K562 (cell line): ENCODE results near the gene NQO2. TPM values are rescaled to one million over a fixed set of nuclear protein-coding genes. Genes with fewer than 3 reads are reported as not detected.
A peak's percentile ranks its signal among the peaks of the same experiment; 100 is the strongest.

ENCODE experiments used
- ARHGAP35 ChIP-seq: fragments of 450-650 bp; IDR thresholded peaks from 2 replicates; pipeline ENCODE4 v1.6.1; 2018; ENCODE audit not compliant: partially characterized antibody
- E2F6 ChIP-seq, 2 experiments: IDR thresholded peaks; 2 replicates each; pipeline ENCODE4 v1.6.1; 2011; ENCODE audit warnings: borderline replicate concordance in 1 of 2, control low read depth in 1 of 2, low read depth in 1 of 2, low read length in 1 of 2, mild to moderate bottlenecking in 1 of 2, mixed read lengths in 1 of 2, moderate library complexity in 1 of 2; ENCODE audit not compliant: insufficient read depth in 1 of 2, insufficient read length in 1 of 2, poor library complexity in 1 of 2, severe bottlenecking in 1 of 2; ENCODE audit errors: extremely low read depth in 1 of 2
- NEUROD1 ChIP-seq: fragments of 150-350 bp; IDR thresholded peaks from 2 replicates; pipeline ENCODE4 v1.6.1; 2014; ENCODE audit warnings: borderline replicate concordance, low read length, low read depth; ENCODE audit not compliant: partially characterized antibody
- NRF1 ChIP-seq, 2 experiments: fragments of 450-650 bp; IDR thresholded peaks in 1 of 2; conservative IDR thresholded peaks in 1 of 2; 2 replicates each; pipeline ENCODE4 v1.6.1; 2014; ENCODE audit warnings: mild to moderate bottlenecking in 2 of 2
- TAF1 ChIP-seq: IDR thresholded peaks from 2 replicates; pipeline ENCODE4 v1.6.1; 2011; ENCODE audit warnings: mild to moderate bottlenecking, low read length, moderate library complexity; ENCODE audit not compliant: insufficient read depth, control insufficient read depth, severe bottlenecking; ENCODE audit errors: extremely low read depth
- ZBTB34 ChIP-seq: fragments of 250-450 bp; sonication (Bioruptor Pico); IDR thresholded peaks from 2 replicates; pipeline ENCODE4 v1.8.0; 2021; ENCODE audit warnings: mild to moderate bottlenecking, moderate library complexity
- ZNF644 ChIP-seq: fragments of 200-800 bp; sonication (Bioruptor generic); IDR thresholded peaks from 2 replicates; pipeline ENCODE4 v1.6.1; 2016; ENCODE audit warnings: low read depth, missing genetic modification characterization, missing compliant biosample characterization
- polyA plus RNA-seq, 8 experiments: library from polyadenylated mRNA; depleted of rRNA in 4 of 8; stranded (reverse) in 5 of 8; unstranded in 3 of 8; fragments of >200 nt; fragmentation: Nextera tagmentation in 2 of 8; fragmentation: Illumina TruSeq in 1 of 8; extraction: Ambion mirVana in 2 of 8; extraction: Trizol in 1 of 8; gene quantifications; 2 replicates each; pipeline versions ENCODE4 v1.2.1 to v1.2.3, GENCODE V29; 2011 to 2014; ENCODE audit warnings: inconsistent platforms in 1 of 8, missing spikeins in 1 of 8
- total RNA-seq, 7 experiments: library from RNA; depleted of rRNA in 6 of 7; stranded (reverse); fragments of >200 nt in 6 of 7; fragmentation: Illumina TruSeq in 2 of 7; extraction: Trizol in 2 of 7; gene quantifications; 2 replicates each; pipeline versions ENCODE4 v1.2.1 to v1.2.3, GENCODE V29; 2011 to 2021; ENCODE audit warnings: low replicate concordance in 1 of 7

The NQO2 gene
- total and polyA plus RNA-seq, 9 of the 15 experiments (the other 6 are each of a cell fraction or from before 2014, with no cell fraction given): 54.6 to 214 (median 116) TPM

GRCh38 chr6:2970753-2971419 lies 28.8 kb upstream of the NQO2 start (continued):
- TF ChIP-seq ARHGAP35 (no peak), ZNF644 (no peak; the same call in 1 of the 2 replicates), E2F6 (IDR thresholded peaks at IDR 0.05; ENCODE audit: borderline replicate concordance in 1 of 2, extremely low read depth in 1 of 2, insufficient read depth in 1 of 2, insufficient read length in 1 of 2, low read depth in 1 of 2, low read length in 1 of 2, poor library complexity in 1 of 2, severe bottlenecking in 1 of 2) (peak; percentile 47 to 86), NRF1 (conservative IDR thresholded peaks at IDR 0.05 in 1 of 2, IDR thresholded peaks at IDR 0.05 in 1 of 2) (peak in 1 of 2 experiments; percentile 13; a peak in 1 of 4 replicates), NEUROD1 (peak; percentile 42), ZBTB34 (CRISPR knock-in tag) (no peak), TAF1 (peak; percentile 36)
